Activated CD4-positive, alpha-beta T cell treated with anti-CD3 and anti-CD28 coated beads, Interleukin-10, Interleukin-2, amounts not matched to agents 100 ng/mL and 50 ng/mL, durations not matched to agents 16 hours and 8 hours (primary cell): Measurements from ENCODE around the gene GLRA3.
"Not testable (repeated sequence)": the region's sequence is repeated elsewhere in the genome, so short reads cannot be mapped to it uniquely, and the experiment has no call there.

Experiments used
- DNase-seq: peaks from one replicate; pipeline ENCODE4 v3.0.0-alpha.2; 2020

Gene GLRA3

DNA sequence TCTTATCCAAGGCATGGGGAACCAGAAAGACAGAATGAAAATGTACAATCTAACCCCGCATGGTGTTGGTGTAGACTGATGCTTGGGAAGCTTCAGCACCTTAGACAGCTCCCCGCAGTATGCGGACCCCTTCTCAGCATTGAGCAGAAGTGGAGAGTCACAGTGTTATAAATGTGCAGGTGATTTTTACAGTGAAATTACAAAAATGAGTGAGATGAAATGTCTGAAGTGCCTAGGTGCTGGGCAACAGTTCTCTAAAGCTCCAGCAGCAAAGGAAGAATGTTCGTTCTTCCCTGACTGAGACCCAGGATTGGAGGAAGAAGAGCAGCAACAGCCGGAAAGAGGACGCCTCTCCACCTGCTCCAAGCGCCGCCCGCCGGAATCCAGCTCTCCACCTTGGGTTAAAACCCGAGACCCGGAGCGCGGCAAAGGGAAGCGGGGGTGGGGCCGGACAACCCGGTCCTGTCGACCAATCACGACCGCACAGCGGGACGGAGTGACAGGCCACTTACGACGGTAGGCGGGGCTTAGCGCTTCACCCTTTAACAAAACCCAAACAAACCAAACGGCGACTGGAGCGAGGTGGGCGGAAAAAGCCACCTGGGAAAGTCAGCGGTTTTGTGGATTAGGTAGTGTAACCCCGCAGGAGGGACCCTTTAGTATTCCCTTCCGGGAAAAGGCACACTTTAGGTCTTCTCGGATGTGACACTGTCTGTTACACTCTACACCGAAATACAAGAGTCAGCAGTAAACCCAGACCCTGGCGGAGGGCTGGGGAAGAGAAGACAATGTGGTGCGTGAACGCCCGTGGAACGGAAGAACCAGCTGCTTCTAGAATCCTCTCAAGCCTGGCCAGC, at the start of gene GLRA3:
TSS of gene GLRA3 (minus strand) at position 403 of the 857 bp plus-strand sequence. CDS start 436 bp downstream, outside the sequence.
- peak; percentile 28 for DNase-seq

- DNase-seq = no peak
Measured at GRCh38 chr4:174874898-174875297, 45.9 kb upstream of the GLRA3 start.

DNA sequence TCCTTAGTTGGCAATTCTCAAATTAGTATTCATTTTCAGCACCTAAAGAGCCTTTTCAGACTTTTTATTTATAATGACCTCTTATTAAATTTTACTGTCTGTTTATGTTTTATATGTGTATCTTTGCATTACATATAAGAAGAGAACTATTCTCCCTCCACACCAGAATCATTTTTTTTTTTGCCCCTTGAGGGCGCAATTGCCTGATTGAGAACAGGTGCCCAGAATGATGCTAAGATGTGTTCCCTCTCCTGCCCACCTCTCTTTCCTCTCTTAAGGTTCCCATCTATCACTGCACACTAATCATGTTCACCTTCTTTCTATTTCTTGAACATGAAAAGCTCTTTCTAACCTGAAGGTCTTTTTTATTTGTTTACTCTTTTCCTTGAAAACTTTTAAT, 44.9 kb upstream of the GLRA3 start:
- no peak for DNase-seq

DNA sequence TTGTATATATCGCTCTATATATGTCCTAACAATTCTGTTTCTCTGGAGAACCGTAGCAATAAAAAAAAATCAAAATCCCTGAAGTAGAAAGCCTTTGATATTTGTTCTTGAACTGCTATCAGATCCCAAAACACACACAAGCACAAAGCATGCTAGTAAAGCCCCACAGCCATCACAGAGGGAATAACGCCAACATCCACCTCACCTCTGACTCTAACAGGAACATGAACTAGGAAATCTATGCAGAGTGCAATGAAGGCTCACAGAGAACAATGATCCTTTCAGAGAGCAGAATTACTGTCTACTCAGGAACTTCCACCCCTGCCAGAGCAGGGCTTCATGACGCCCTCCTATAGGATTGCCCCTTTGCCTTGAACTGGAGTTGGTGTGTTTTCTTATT, 44.1 kb upstream of the GLRA3 start:
- not testable (repeated sequence) for DNase-seq

DNA sequence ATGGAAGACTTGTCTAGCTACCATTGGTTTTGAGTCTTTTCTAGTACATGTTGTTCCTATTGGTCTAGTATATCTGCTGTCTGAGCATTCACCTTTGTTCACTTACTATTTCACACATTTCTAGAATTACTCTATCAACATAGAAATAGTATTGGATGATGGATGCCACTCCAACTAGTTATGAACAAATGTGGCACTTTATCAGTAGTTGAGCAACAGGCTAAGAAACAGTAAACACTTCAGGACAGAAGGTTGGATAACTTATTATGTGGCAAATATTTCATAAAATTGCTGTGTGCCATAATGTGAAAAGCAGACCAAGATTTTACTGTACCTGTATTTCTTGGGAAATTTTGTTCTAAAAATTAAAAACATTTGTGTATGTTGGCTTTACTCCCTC, 42.4 kb upstream of the GLRA3 start:
- no peak for DNase-seq

DNA sequence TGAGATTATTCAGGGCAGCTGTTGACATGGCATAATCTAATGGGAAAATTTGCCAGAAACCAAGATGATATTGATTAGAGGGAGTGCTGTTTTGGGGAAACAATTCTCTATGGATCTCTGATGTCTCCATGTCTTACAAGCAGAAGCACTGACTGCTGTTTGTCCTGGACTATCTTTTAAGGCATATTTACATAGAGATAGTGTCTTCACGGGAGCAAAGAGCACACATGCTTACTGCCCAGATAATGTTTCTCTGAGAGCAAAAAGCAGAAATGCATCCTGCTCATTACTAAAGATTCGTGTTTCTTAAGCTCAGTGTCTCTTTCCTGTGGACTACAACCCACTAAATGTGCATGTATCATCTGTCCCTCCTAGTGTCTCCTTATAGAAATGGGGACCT, 41.3 kb upstream of the GLRA3 start:
- DNase-seq = no peak

GRCh38 chr4:174869339-174869738, 40.3 kb upstream of the GLRA3 start:
- DNase-seq = no peak

DNA sequence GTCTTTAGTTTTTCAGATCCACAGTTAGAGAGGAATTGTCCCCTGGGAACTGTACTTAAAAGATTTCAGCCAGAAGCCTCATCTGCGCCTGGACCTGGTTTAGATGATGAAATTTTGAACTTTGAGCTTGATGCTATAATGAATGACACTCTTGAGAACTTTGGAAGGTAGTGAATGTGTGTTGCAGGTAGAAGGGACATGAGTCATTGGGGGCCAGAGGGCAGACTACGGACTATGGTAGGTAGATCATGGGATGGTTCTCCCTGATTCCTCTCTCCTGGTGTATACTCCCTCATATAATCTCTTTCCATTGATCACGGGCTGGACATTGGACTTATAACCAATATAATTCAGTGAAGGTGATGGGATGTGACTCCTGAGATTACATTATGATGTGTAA, 38.9 kb upstream of the GLRA3 start:
- no peak for DNase-seq

DNA sequence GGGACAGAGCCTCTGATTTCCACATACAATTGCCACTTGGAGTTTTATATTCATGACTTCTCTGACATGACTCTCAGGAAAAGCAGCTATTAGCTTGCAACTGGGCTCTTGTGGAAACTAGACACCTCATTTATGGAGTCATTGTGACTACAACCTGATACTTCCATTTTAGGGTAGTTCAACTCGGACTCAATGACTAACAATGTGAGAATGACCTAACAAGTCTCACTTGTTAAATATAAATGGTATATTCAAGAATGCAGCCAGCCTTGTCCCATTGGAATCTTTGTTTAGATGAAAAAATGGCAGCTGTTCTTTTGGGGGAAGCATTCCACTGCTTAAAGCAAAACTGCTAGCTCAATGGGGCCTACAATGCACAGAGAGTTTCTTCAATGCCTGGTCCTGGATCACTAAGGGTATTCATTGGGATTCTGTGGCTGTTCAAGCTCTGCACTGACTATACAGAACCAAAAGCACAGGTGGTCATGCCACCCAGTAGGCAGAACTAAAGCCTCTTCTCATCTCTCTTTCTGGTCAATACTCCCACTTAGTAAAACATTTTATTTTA, 36.5 kb upstream of the GLRA3 start:
- DNase-seq = no peak

DNA sequence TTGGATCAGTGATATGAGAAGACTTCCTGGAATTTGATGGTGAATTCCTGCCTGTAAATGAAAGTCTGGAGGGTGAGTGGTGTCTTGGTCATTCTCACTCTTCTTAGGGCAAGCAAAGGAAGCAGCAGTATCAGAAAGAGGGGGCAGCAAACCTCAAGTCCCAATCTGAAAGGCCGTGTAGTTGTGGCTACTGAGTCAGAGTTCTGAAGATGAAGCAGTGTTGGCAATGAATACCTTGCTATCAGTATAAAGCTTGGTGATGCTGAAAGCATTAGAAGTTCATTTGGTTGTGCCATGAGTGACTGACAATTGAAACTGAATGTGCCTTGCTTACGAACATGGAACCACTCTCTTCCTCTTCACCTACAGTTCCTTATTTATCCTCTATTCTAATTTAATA, 35.0 kb upstream of the GLRA3 start:
- no peak for DNase-seq

DNA sequence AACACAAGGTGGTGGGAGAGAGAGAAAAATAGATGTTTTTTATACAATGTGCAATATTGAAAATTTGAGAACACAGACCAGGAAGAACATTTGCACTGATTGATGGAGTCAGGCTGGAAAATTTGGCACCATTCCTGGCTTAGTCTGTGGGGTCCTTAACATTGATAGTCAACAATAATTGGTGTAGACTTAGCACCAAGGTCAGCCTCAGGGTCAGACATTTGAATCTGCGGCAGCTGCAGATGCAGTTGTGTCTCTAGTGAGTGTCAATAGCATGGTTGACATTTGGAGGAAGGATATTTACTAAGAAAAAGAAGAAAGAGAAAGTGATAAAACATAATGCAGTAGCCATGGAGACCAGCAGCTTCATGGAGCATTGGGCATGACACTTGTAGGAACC, 31.5 kb upstream of the GLRA3 start:
- no peak for DNase-seq

- no peak for DNase-seq
Measured at GRCh38 chr4:174859904-174860303, 30.9 kb upstream of the GLRA3 start.

- no peak for DNase-seq
Measured at GRCh38 chr4:174856926-174857800, 28.1 kb upstream of the GLRA3 start.

DNA sequence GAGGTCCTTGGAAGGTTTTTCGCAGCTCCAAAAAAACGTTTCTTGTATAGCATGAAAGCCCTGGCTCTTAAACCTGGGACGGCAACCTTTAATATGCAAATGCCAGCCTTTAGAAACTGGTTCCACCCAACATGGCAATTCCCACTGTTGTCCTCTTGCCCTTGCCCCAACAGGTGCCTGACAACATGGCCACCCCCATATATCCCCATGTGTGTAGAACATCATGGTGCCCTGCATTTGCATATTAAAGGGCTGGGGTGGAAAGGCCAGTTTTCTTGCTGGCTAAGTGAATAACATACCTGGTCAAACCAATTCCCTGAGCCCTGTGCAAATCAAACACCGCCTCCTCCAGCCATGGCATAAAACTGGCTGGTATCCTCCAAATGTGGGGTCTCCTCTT, 26.0 kb upstream of the GLRA3 start:
- DNase-seq = no peak

DNA sequence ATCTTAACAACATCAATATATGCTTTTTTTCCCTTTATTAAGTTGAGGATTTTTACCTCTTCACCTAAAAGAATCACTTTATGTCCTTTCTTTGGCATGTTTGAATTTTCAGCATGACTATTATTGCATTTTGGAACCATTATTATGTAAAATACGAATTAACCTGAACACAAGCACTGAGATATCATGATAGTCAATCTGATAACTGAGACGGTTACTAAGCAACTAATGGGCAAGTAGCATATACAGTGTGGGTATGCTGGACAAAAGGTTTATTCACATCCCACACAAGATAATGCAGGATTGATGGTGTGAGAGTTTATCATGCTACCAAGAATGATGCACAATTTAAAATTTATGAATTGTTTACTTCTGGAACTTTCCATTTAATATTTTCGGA, 24.6 kb upstream of the GLRA3 start:
- DNase-seq = no peak

- no peak for DNase-seq
Measured at GRCh38 chr4:174848596-174848995, 19.5 kb upstream of the GLRA3 start.

DNA sequence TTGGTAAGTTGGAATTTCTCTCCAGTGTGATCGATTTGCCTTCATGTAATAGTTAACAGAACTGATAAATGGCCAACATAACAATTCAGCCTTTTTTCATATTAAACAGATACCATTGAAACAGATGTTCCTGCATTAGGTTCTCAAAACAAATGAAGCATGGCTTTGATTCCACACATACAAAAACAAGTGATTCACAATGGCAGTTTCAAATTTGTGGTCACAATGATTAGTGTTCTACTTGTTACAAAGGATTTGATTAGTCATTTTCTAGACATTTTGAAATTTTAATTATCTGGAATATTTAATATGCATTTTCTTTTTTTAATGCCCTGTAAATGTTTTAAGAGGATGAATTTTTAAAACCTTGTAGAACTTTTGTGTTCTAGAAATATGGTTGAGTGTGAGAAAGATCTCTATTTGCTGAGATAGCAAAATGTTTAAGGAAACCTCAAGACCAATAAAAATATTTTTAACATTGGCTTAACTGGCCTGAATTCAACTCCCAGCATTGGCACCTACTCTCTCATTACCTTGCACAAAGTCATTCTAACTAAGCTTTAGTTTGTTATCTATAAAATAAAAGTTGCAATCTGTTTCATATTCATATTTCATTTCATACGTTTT, 18.9 kb upstream of the GLRA3 start:
- no peak for DNase-seq

DNA sequence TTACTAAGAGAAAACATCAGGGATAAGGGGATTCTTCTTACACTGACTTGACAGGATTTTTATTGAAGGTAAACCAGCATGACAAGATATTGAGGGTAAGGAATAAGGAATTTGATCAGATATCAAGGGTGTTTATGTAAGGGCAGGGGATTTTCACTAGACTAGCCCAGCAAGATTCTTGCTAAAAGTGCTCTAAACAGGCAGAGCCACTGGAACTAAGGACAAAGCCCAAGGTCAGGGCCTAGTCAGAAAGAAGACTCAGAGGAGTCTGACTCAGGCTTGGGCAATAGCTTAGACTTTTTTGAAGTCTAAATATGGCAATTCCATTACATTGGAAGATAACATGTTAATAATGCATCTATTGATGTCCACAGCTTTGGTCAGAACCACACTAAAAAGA, 6.5 kb upstream of the GLRA3 start:
- DNase-seq = no peak

DNA sequence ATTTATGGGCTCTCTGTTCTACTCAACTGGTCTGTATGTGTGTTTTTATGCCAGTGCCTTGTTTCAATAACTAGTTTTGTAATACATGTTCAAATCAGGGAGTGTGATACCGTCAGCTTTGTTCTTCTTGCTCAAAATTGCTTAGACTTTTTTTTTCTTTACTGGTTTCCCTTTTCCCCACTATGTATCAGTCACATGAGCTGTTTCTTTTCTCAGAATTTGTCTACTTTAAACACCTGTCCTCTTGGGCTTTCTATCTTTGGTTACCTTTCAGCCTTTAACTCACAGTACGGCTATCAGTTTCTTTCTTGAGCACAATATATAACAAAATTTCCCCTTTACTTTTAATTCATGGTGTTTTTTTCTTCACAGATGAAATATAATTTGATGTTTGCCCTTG, 5.4 kb upstream of the GLRA3 start:
- DNase-seq = no peak

GRCh38 chr4:174826660-174827059, 2.4 kb downstream of the GLRA3 start:
- DNase-seq = no peak

- DNase-seq = no peak
Measured at GRCh38 chr4:174815282-174815681, 13.8 kb downstream of the GLRA3 start.

GRCh38 chr4:174813292-174813691, 15.8 kb downstream of the GLRA3 start:
- no peak for DNase-seq

DNA sequence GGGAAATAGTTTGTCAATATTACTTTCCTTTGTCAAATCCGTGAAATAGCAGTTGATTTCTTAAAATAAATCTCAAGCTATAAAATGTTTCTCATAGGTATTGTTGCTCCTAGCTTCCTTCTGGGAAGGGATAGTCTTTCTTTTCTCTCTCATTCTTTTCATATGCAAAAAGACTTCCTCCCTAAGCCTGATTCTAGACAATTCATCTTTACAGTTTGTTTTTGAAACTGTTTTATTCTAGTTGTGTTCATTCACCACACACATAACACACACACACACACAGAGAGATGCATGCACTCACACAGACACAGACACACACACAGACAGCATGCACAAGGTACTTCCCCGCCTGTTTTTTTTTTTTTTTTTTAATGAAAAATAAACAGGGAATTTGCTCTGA, 18.2 kb downstream of the GLRA3 start:
- DNase-seq = no peak
